K562 (cell line): ENCODE measurements around the gene SLC35E2B. TPM values are rescaled to one million over a fixed set of nuclear protein-coding genes. Genes with fewer than 3 reads are reported as not detected.

Experiments
- BDP1 ChIP-seq: IDR thresholded peaks from 3 replicates; pipeline ENCODE4 v1.6.1; 2011; ENCODE audit not compliant: insufficient read length, insufficient read depth
- ILF3 ChIP-seq: fragments of 450-650 bp; IDR thresholded peaks from 2 replicates; pipeline ENCODE4 v1.6.1; 2018; ENCODE audit warnings: antibody characterized with exemption, mild to moderate bottlenecking, moderate library complexity, borderline replicate concordance
- LARP7 ChIP-seq: fragments of 450-650 bp; IDR thresholded peaks from 2 replicates; pipeline ENCODE4 v1.6.1; 2016
- MAZ ChIP-seq, 2 experiments: fragments of 450-650 bp in 1 of 2; sonication (generic) in 1 of 2; formaldehyde crosslinking; IDR thresholded peaks in 1 of 2; conservative IDR thresholded peaks in 1 of 2; 2 replicates each; pipeline versions ENCODE4 v1.4.0 to v1.5.0; 2020; ENCODE audit warnings: mild to moderate bottlenecking in 1 of 2, missing genetic modification reagents in 1 of 2
- NR2C1 ChIP-seq, 2 experiments: fragments of 450-650 bp; IDR thresholded peaks; 2 replicates each; pipeline ENCODE4 v1.6.1; 2017; ENCODE audit warnings: mild to moderate bottlenecking in 2 of 2, antibody characterized with exemption in 1 of 2, inconsistent platforms in 1 of 2, missing compliant biosample characterization in 1 of 2, missing genetic modification characterization in 1 of 2
- PHF20 ChIP-seq: fragments of 450-650 bp; IDR thresholded peaks from 2 replicates; pipeline ENCODE4 v1.6.1; 2018; ENCODE audit not compliant: partially characterized antibody
- SP2 ChIP-seq: IDR thresholded peaks from 2 replicates; pipeline ENCODE4 v1.6.1; 2011; ENCODE audit warnings: mild to moderate bottlenecking, low read depth, low read length, moderate library complexity; ENCODE audit not compliant: poor library complexity, severe bottlenecking; ENCODE audit errors: extremely low read depth
- SRF ChIP-seq, 2 experiments: fragments of 250-450, 450-650 bp in 1 of 2; sonication (Bioruptor Pico) in 1 of 2; sonication (generic) in 1 of 2; formaldehyde crosslinking; IDR thresholded peaks; 2 replicates each; pipeline versions ENCODE4 v1.5.0 to v1.5.1; 2020 to 2022; ENCODE audit warnings: mild to moderate bottlenecking in 1 of 2, missing genetic modification reagents in 1 of 2
- ZNF165 ChIP-seq: fragments of 250-450 bp; sonication (Bioruptor Pico); IDR thresholded peaks from 2 replicates; pipeline ENCODE4 v1.4.0; 2020; ENCODE audit warnings: borderline replicate concordance
- ZNF609 ChIP-seq: sonication (generic); formaldehyde crosslinking; IDR thresholded peaks from 2 replicates; pipeline ENCODE4 v1.8.1; 2023; ENCODE audit warnings: missing genetic modification reagents, mild to moderate bottlenecking, borderline replicate concordance
- polyA plus RNA-seq, 8 experiments: library from polyadenylated mRNA; depleted of rRNA in 4 of 8; stranded (reverse) in 5 of 8; unstranded in 3 of 8; fragments of >200 nt; fragmentation: Nextera tagmentation in 2 of 8; fragmentation: Illumina TruSeq in 1 of 8; extraction: Ambion mirVana in 2 of 8; extraction: Trizol in 1 of 8; gene quantifications; 2 replicates each; pipeline versions ENCODE4 v1.2.1 to v1.2.3, GENCODE V29; 2011 to 2014; ENCODE audit warnings: inconsistent platforms in 1 of 8, missing spikeins in 1 of 8
- total RNA-seq, 7 experiments: library from RNA; depleted of rRNA in 6 of 7; stranded (reverse); fragments of >200 nt in 6 of 7; fragmentation: Illumina TruSeq in 2 of 7; extraction: Trizol in 2 of 7; gene quantifications; 2 replicates each; pipeline versions ENCODE4 v1.2.1 to v1.2.3, GENCODE V29; 2011 to 2021; ENCODE audit warnings: low replicate concordance in 1 of 7
- TF ChIP-seq, protein P1 (sequence below), 3 experiments: fragments of 200-800 bp in 1 of 3; sonication (Bioruptor generic) in 1 of 3; sonication (generic) in 1 of 3; formaldehyde crosslinking in 1 of 3; IDR thresholded peaks; 2 replicates each; pipeline versions ENCODE4 v1.6.1 to v1.8.0; 2016 to 2022; ENCODE audit warnings: mild to moderate bottlenecking in 2 of 3, missing compliant biosample characterization in 2 of 3, missing genetic modification characterization in 2 of 3, missing genetic modification reagents in 1 of 3
- TF ChIP-seq, protein P2 (sequence below): fragments of 250-450 bp; sonication (Bioruptor Pico); IDR thresholded peaks from 2 replicates; pipeline ENCODE4 v1.8.0; 2022; ENCODE audit warnings: moderate library complexity, mild to moderate bottlenecking, inconsistent platforms

The SLC35E2B gene
- total and polyA plus RNA-seq, 9 of the 15 experiments (the other 6 are each of a cell fraction or from before 2014, with no cell fraction given), result 4.7 to 44.6 (median 20.7) TPM

GRCh38 chr1:1616045-1616790, 76.4 kb downstream of the SLC35E2B start (continued):
- TF ChIP-seq ZNF165 (CRISPR knock-in tag), result no peak
- TF ChIP-seq NR2C1 (IDR thresholded peaks at IDR 0.05), result no peak
- TF ChIP-seq NR2C1 (tag; IDR thresholded peaks at IDR 0.05), result no peak
- no peak for TF ChIP-seq LARP7
- TF ChIP-seq ZNF609, result peak; percentile 47; the same call in 1 of the 2 replicates
- TF ChIP-seq, protein P1, sequence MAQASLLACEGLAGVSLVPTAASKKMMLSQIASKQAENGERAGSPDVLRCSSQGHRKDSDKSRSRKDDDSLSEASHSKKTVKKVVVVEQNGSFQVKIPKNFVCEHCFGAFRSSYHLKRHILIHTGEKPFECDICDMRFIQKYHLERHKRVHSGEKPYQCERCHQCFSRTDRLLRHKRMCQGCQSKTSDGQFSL (CRISPR knock-in tag; IDR thresholded peaks at IDR 0.05), result peak; percentile 80
- TF ChIP-seq, protein P1 (tag; IDR thresholded peaks at IDR 0.05), result no peak
- peak; percentile 55; the same call in 1 of the 2 replicates for TF ChIP-seq ILF3
- TF ChIP-seq PHF20, result no peak
- peak in 1 of 2 experiments; percentile 2; a peak in 2 of 4 replicates for TF ChIP-seq MAZ (CRISPR knock-in tag; conservative IDR thresholded peaks at IDR 0.05 in 1 of 2, IDR thresholded peaks at IDR 0.05 in 1 of 2)
- TF ChIP-seq, protein P2, sequence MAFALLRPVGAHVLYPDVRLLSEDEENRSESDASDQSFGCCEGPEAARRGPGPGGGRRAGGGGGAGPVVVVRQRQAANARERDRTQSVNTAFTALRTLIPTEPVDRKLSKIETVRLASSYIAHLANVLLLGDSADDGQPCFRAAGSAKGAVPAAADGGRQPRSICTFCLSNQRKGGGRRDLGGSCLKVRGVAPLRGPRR (CRISPR knock-in tag), result no peak
- no peak for TF ChIP-seq BDP1
- no peak for TF ChIP-seq SRF (CRISPR knock-in tag; IDR thresholded peaks at IDR 0.05)
- TF ChIP-seq SP2, result no peak
- TF ChIP-seq, all 486 proteins: peak for 27
